HG03354 (cell line): ENCODE data around the gene CCDC60.

Experiments
- ATAC-seq: cut with Tn5 transposase; IDR thresholded peaks from one replicate; pipeline ENCODE4 v1.9.1; 2021; ENCODE audit warnings: mild to moderate bottlenecking; ENCODE audit not compliant: unreplicated experiment, poor library complexity, severe bottlenecking

Gene CCDC60

DNA sequence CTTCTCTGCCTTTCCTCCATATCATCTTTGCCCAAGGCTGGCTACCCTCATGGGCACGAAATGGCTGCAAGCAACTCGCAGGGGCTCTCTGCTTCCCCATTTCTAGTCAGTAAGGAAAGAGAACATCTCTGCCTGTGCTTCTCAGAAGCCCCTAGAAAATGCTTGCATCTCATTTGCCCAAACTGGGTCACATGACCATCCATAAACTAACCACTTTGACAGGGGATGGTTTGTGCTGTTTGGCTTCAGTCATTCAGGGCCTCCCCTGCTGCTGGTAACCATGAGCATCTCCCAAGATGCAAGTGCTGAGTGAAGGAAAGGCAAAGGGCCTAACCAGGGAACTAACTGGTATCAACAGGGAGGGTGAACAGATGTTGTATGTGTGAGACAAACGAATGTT, 91.1 kb downstream of the CCDC60 start:
- ATAC-seq: no peak

DNA sequence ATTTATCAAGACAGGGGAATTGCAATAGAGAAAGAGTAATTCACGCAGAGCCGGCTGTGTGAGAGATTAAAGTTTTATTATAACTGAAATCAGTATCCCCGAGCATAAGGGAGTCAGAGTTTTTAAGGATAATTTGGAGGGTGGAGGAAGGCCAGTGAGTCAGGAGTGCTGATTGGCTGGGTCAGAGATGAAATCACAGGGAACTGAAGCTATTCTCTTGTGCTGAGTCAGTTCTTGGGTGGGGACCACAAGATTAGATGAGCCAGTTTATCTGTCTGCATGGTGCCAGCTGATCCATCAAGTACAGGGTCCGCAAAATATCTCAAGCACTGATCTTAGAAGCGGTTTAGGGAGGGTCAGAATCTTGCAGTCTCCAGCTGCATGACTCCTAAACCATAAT, 96.6 kb downstream of the CCDC60 start:
- no peak for ATAC-seq

DNA sequence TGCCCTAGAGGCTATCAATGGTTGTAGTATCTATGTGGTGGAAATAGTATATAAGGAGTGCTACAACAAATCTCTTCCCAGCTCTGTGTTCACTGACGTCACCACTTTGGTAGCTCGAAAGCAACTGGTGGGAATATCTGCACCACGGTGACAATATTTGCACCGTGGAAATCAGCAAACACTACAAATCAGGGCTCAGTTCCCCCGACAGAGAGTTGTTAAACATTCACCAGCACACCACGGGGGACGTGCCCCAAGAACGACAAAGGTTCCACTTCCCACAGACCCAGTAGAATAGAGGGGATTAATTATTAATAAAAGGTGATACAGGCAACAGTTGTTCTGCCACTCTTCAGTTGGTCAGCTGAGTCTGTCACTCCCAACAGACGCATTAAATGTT, 98.4 kb downstream of the CCDC60 start:
- ATAC-seq: no peak

DNA sequence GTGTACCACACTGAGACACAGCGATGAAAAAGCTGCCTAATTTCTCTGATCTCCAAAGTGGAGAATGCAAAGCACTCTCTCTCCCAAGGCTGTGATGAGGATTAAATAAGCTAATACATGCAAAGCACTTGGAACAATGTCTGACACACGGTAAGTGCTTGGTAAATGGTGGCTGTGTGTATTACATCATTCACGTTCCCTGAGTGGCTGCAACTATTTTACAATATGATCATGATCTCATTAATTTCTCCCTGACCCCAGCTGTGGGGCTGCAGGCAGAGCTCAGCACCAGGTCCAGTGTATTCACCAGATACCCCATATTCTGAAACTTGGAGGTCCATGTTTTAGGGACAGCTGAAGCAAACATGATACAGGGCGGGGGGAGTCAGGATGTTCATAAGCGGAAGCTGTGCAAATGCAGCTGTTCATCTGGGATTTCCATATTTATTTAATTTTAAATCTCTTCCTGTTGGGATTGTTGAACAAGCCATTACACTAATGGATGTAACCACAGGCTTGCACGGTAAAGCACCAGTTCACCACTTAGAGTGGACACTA, 106.4 kb downstream of the CCDC60 start:
- no peak for ATAC-seq

DNA sequence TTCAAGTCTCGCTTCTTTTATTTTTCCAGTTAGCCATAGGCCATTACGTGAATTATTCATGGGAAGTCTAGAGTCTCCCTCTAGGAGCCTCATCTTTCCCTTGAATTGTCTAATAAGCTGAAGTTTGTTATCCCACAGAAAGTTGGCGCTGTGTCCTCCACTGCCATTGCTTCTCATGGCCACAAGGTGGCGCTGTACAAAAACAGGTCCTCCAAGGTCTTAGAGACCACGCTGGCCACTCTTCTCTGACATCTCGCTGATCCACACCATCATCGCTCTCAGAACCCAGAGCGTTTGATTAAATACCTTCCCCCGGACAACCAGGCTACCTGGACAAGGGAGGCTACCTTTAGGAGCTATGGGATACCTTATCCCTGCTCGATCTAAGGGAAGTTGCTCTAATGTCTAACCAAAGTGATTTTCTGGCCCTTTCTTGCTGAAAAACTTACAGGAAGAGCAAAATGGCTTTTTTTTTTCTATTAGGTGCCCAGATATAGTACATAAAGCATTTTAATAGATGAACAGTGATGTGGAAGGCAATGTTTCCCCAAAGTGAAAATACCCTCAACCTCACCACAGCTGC, 110.0 kb downstream of the CCDC60 start:
- ATAC-seq: peak; percentile 75

DNA sequence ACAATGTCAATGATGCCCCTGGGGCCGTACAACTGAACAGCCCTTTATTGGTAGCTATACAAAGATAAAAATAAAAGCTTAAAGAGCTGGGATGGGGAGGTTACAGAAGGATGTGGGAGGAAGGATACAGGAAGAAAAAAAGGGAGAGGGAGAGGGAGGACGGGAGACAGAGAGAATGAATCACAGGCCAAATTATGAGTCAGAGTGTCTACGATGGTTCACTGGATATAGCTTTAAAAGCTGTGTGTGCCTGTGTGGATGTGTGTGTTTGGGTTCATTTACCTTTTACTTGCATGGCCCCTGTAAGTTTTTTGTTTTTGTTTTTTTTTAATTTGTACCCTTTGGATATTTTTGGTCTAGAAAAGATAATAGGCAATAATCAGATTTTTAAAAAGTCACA, 111.9 kb downstream of the CCDC60 start:
- ATAC-seq: no peak

DNA sequence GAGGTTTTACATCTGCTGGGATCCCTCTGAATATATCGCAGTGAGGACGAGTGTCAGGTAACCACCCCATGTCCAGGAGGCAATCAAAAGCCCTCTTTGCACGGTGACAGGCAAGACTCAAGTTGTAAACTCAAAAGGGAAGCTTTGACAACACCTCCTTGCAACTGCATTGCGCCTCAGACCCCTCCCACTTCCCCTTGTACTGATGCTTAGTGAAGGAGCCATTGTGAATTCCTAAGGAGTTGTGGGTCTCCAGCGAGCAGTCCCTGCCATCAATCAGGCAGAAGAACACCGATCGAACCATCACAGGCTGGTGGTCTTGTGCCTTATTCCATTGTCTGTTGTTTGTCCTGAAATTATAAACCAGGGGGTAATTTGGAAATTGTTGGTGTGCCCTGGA, 112.6 kb downstream of the CCDC60 start:
- ATAC-seq: no peak

DNA sequence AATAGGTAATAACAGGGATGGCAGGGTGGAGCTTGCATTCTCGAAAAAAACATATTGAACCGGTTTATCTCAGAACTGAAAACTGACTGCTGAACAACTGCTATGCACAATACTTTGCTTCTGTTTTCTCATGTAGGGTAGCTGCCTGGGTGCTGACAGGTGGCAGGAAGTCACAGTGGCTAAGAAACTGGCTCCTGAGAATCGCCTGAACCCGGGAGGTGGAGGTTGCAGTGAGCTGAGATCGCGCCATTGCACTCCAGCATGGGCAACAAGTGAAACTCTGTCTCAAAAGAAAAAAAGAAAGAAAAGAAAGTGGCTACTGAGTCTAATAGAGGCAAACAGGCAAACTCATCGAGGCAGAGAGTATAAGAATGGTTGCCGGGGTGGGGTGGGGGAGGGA, 113.1 kb downstream of the CCDC60 start:
- no peak for ATAC-seq

DNA sequence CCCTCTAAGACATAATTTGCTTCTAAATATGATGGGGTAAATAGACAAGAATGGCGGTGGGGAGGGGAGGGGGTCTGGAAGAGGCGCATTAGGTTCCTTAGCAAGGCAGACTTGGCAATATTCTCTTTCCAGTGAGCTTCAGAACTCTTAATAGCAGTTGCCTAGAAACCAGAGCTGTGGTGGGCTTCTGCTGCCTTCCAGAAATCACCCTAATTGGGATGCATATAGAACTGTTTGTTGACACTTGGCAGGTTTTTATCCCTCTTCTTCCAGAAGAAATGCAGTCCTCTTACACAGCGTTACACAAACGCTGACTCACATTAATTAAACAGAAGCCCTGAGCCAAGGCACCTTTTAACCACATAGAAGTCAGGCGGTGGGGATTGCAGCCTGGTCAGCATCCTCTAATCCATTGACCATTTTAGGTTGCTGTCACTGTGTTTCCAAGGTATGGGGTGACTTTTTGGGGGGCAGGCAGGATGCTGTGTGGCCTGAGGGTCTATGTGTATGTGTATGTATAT, 114.1 kb downstream of the CCDC60 start:
- no peak for ATAC-seq

DNA sequence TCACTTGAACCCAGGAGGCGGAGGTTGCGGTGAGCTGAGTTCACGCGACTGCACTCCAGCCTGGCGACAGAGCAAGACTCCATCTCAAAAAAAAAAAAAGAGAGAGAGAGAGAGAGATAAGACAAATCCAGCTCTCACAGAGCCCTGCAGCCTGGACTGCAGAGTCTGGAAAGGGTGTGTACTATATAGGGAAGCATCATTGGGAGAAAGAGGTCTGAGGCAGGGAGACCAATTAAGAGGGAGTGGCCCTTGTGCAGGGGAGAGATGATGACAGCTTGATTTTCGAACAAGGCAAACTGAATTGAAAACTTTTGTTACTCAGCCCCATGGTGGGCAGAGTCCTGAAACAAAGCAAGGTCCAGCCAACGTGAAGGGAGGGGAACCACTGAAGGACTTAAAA, 116.2 kb downstream of the CCDC60 start:
- no peak for ATAC-seq

DNA sequence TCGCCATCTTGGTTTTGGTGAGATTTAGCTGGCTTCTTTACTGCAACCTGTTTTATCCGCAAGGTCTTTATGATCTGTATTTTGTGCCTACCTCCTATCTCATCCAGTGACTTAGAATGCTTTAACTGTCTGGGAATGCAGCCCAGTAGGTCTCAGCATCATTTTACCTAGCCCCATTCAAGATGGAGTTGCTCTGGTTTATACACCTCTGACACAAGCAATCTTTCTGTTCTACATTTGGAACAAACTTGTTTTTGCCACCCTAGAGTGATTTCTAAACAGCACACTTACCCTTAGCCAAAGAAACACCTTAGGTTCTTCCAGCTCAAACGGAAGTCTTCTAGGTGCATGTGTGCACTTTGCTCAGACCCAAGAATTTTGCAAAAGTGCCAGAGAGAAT, 122.3 kb downstream of the CCDC60 start:
- no peak for ATAC-seq

DNA sequence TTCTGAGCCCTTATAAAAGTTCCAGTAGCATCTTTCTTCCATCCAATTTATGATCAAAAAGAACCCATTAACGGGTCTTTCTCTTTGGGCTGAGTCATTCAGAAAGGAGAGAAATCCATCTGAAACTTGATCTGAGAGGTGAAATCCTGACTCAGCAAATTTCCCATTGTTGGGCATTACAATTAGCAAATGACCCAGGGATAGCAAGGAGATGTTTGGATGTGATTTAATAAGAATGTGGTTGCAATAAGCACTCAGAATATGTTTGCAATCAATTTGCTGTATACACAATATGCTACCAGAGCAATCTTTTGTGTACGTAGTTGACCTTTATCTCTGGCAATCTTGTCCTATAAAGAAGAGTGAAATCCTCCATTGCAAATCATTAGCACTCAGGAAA, 122.7 kb downstream of the CCDC60 start:
- ATAC-seq: no peak

DNA sequence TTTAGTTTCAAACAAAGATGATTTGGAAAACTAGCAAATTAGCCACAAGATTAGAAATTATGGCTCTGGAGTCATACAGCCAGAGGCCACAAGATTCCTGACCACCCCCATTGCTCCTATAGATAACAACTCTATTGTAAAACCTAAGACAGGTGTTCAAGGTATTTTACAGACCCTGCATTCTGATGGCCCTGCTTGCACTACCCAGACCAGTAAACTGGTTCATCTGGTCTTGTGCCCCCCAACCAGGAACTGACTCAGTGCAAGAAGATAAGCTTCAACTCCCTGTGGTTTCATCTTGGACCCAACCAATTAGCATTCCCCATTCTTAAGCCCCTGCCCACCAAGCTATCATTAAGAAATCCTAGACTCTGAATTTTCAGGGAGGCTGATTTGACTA, 125.0 kb downstream of the CCDC60 start:
- ATAC-seq: no peak

DNA sequence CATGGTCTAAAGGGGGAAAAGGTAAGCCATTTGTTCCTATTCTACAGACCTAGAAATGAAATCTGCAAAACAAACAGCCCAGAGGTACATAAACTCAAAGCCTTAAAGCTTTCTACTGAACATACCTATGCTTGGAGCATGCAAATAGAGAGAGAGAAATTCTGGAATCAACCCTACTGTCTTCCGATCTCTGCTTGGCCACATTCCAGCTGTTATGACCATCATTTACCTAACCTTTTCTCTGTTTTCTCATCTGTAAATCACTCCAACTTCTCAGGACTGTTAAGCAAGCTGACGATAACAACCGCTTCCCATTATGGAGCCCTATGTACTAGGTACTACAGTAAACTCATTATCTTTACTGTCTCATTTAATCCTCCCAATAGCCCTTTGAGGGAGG, 126.3 kb downstream of the CCDC60 start:
- no peak for ATAC-seq

DNA sequence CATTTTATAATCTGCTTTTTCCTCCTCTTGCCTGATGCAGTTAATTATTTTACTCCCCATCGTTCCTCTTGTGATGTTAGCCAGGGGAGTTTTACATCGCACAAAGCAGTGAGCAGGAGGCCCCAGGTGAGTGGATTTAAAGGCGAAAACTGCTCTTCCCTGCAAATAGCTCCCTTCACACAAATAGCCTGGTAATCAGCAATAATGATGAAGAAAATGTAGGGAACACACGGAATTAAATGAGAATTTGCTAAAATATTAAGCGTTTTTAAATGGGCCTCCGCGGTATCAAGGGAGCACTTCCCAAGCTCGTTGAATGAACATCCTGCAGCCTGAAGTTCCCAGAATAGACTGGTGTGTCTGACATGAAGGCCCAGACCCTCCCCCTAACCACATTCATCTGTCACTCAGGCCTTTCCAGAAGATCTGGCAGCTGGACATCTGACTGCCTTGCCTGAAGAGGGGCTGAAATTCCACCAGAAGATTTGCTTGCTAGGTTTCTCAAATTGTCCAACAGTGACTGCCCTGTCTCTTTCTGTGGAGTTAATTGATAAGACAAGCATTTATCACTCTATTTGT, 127.2 kb downstream of the CCDC60 start:
- ATAC-seq: no peak

DNA sequence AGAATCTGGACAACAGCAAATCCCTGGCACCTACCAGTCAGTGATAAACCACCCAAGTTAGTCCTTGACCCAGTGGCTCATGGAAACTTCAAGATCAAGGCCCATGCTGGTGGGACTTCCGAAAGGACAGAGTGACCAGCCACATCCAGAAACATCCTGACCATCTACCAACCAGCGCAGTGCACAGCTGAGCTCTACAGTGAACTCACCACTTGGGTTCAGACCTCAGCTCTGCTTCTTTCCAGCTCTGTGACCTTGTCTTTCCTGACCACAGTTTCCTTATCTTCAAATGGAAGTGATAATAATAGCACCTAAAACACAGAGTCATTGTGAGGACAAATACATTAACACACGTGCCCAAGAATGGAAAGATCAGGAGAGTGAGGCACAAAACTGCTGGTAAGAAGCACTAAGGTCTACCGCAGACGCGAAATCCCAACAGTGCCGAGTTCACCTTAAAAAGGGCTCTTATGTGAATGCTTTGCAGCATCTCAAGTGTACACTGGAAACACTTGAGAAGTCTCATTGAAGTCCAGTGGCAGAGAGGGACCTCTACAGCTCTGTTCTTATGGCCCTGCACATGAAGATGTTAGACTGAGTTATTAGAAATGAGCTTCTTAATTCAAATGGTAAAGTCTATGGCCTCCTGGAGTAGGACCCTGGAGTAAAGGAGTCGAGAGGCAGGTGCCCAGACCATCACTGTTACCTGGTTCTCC, 128.8 kb downstream of the CCDC60 start:
- no peak for ATAC-seq

DNA sequence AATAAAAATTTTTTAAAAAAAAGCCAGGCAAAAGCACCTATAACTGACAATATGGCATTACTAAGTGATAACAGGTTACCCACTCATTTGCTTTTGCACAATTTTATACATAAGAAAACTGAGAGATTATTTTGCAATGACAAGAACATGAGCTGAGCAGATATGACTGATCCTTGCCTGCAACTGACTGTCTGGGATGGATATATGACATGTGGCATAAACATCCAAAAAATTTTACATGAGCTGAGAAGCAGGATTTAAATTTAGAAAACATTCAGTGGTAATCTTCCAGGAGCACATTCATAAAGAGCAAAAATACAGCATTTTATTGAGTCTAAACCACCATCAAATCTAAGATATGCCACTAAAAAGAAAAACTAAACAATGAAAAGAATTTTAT, 133.8 kb downstream of the CCDC60 start:
- no peak for ATAC-seq

DNA sequence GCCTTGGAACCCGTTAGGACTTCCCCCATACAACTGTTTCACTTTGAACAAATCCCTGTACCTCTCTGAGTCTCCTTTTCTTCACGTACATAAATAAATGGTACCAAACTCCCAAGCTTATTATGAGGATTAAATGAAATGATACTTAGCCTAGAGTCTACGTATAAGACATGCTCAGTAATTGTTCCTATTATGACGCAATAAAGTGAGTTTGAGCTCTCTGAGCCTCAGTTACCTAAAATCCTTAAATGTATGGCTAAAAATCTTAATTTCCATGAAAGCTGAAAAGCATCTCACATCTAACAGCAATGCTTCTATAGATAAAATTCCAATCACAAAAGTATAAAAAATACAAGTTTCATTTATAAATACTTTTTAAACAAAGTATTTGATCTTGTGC, 141.1 kb downstream of the CCDC60 start:
- no peak for ATAC-seq

DNA sequence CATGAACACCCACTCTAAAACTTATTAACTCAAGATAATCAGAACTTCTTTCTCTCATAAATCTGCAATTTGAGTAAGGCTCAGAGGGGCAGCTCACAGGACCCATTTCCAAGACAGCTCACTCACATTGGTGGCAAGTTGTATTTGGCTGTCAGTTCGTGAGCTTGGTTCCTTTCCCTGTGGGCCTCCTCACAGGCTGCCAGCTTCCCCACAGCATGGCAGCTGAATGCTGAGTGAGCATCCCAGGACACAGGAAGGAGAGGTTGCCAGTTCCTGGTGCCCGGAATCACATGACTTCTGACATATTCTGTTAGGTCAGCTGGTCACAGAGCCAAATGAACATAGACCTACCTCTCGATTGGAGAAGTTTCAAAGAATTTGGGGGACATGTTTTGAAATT, 142.4 kb downstream of the CCDC60 start:
- ATAC-seq: no peak

DNA sequence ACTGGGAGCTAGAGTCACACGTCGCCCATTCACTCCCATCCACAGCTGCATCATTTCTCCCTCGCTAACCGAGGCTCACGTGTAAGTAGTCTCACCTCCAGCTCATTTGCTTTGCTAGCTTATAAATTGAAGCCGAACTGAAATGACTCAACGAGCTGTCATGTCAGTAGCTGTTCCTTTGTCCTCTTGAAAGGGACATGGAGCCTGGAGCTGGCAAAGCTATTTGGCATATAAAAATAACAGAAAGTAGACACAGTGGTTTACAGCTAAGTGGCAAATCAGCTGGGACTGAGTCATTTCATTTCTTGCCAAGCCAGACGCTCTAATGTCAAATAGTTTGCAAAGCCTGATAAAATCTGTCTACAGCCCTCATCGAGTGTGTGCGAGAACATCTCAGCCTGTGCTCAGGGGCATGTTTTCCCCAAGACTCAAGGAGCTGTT, 144.6 kb downstream of the CCDC60 start:
- no peak for ATAC-seq

DNA sequence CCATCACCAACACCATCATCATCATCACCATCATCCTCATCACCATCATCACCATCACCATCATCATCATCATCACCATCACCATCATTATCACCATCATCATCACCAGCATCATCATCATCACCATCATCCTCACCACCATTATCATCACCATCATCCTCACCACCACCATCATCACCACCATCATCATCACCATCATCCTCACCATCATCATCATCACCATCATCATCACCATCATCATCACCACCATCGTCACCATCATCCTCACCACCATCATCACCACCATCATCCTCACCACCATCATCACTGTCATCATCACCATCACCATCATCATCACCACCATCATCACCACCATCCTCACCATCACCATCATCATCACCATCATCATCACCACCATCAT, 146.0 kb downstream of the CCDC60 start:
- no peak for ATAC-seq
